ENCODE measurements around the gene LYRM7.

- TF ChIP-seq TCF7L2 (IDR thresholded peaks at IDR 0.05; ENCODE audit: borderline replicate concordance, low read depth, low read length) (no peak), REPIN1 (tag by site-specific recombination; IDR thresholded peaks at IDR 0.05; ENCODE audit: low read depth) (no peak), CTCF (tag by site-specific recombination; IDR thresholded peaks at IDR 0.05) (no peak), MEIS1 (CRISPR knock-in tag; IDR thresholded peaks at IDR 0.05; ENCODE audit: borderline replicate concordance) (no peak), ZNF555 (tag by site-specific recombination; conservative IDR thresholded peaks at IDR 0.05) (no peak), KLF1 (tag by site-specific recombination; IDR thresholded peaks at IDR 0.05) (no peak), ZNF274 (IDR thresholded peaks at IDR 0.05; ENCODE audit: low read length) (no peak), ZNF274 (tag by site-specific recombination; IDR thresholded peaks at IDR 0.05; ENCODE audit: borderline replicate concordance) (no peak)
These were observed 19.5 kb upstream of the LYRM7 start for GRCh38 chr5:131151216-131151615.
